Peyer's patch (tissue), 4 donors: Measurements from ENCODE around the gene GRID2.

ENCODE experiments used
- CTCF ChIP-seq, 6 experiments: fragments of 450-650 bp in 4 of 6; fragments of 200-600 bp in 2 of 6; sonication (generic) in 1 of 6; IDR thresholded peaks; one replicate each; pipeline ENCODE4 v1.5.1; 2017 to 2019; ENCODE audit warnings: antibody characterized with exemption in 6 of 6, mild to moderate bottlenecking in 3 of 6, moderate library complexity in 1 of 6
- POLR2A ChIP-seq, 2 donors: fragments of 450-650 bp; IDR thresholded peaks; one replicate each; pipeline ENCODE4 v1.5.1; 2017; ENCODE audit warnings: antibody characterized with exemption in 2 of 2, mild to moderate bottlenecking in 2 of 2, moderate library complexity in 2 of 2

GRCh38 chr4:93016350-93016749 lies 712.6 kb downstream of the GRID2 start:
- TF ChIP-seq CTCF (IDR thresholded peaks at IDR 0.05) (no peak), POLR2A (IDR thresholded peaks at IDR 0.05) (no peak)
